A549 (cell line): Measurements from ENCODE around the gene HYAL4.

Experiments
- CEBPB ChIP-seq, 2 experiments: fragments of >200 bp in 1 of 2; sonication (Bioruptor Twin) in 1 of 2; formaldehyde crosslinking in 1 of 2; IDR thresholded peaks; 2 replicates each; pipeline ENCODE4 v1.6.1; 2012 to 2016
- CHD2 ChIP-seq: fragments of 150-350 bp; IDR thresholded peaks from 2 replicates; pipeline ENCODE4 v1.6.1; 2014; ENCODE audit warnings: low read length; ENCODE audit not compliant: partially characterized antibody
- CTCF ChIP-seq: fragments of >200 bp; sonication (Bioruptor Twin); formaldehyde crosslinking; IDR thresholded peaks from 3 replicates; pipeline ENCODE4 v1.5.1; 2016
- EHMT2 ChIP-seq: fragments of 200-600 bp; sonication (generic); IDR thresholded peaks from 2 replicates; pipeline ENCODE4 v1.6.1; 2016; ENCODE audit warnings: antibody characterized with exemption, low read depth, mild to moderate bottlenecking, moderate library complexity
- ESRRA ChIP-seq: fragments of 150-350 bp; IDR thresholded peaks from 2 replicates; pipeline ENCODE4 v1.6.1; 2014; ENCODE audit warnings: mild to moderate bottlenecking, low read length, borderline replicate concordance
- KDM5A ChIP-seq: fragments of 200-600 bp; sonication (generic); IDR thresholded peaks from 2 replicates; pipeline ENCODE4 v1.6.1; 2016; ENCODE audit warnings: antibody characterized with exemption, mild to moderate bottlenecking
- POLR2A ChIP-seq: IDR thresholded peaks from 2 replicates; pipeline ENCODE4 v1.6.1; 2012; ENCODE audit warnings: mild to moderate bottlenecking, low read length
- RARB ChIP-seq: fragments of 250-450 bp; sonication (Bioruptor Pico); IDR thresholded peaks from 2 replicates; pipeline ENCODE4 v1.8.0; 2021; ENCODE audit warnings: mild to moderate bottlenecking, moderate library complexity
- REST ChIP-seq: fragments of 200-600 bp; sonication (generic); IDR thresholded peaks from 2 replicates; pipeline ENCODE4 v1.6.1; 2016; ENCODE audit warnings: antibody characterized with exemption, mild to moderate bottlenecking, moderate library complexity
- SMC3 ChIP-seq: fragments of >200 bp; sonication (Bioruptor Twin); formaldehyde crosslinking; IDR thresholded peaks from 3 replicates; pipeline ENCODE4 v1.6.1; 2018; ENCODE audit warnings: inconsistent platforms
- ZC3H11A ChIP-seq: fragments of 450-650 bp; IDR thresholded peaks from 2 replicates; pipeline ENCODE4 v1.6.1; 2014; ENCODE audit warnings: antibody characterized with exemption, mild to moderate bottlenecking
- ZNF302 ChIP-seq: fragments of 250-450 bp; sonication (Bioruptor Pico); IDR thresholded peaks from 2 replicates; pipeline ENCODE4 v1.9.0; 2021; ENCODE audit warnings: inconsistent platforms, mild to moderate bottlenecking, moderate library complexity
- TF ChIP-seq, protein P1 (sequence below): fragments of 150-350 bp; IDR thresholded peaks from 2 replicates; pipeline ENCODE4 v1.6.1; 2014; ENCODE audit warnings: low read depth, mild to moderate bottlenecking, low read length

- TF ChIP-seq CTCF (no peak), CHD2 (no peak), KDM5A (no peak), CEBPB (IDR thresholded peaks at IDR 0.05) (no peak), ZNF302 (CRISPR knock-in tag) (no peak), SMC3 (no peak), REST (no peak), POLR2A (no peak), RARB (CRISPR knock-in tag) (no peak), ZC3H11A (no peak), ESRRA (no peak), EHMT2 (no peak)
- TF ChIP-seq, protein P1, sequence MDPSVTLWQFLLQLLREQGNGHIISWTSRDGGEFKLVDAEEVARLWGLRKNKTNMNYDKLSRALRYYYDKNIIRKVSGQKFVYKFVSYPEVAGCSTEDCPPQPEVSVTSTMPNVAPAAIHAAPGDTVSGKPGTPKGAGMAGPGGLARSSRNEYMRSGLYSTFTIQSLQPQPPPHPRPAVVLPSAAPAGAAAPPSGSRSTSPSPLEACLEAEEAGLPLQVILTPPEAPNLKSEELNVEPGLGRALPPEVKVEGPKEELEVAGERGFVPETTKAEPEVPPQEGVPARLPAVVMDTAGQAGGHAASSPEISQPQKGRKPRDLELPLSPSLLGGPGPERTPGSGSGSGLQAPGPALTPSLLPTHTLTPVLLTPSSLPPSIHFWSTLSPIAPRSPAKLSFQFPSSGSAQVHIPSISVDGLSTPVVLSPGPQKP = no peak
Measured at GRCh38 chr7:123917878-123918277, 72.9 kb downstream of the HYAL4 start.
